Subcutaneous adipose tissue (tissue), 4 donors: Measurements from ENCODE around the gene DERL3. TPM values are rescaled to one million over a fixed set of nuclear protein-coding genes. Genes with fewer than 3 reads are reported as not detected.

Source experiments
- CTCF ChIP-seq: fragments of 450-650 bp; IDR thresholded peaks from one replicate; pipeline ENCODE4 v1.5.1; 2016; ENCODE audit warnings: low read depth, mild to moderate bottlenecking, control low read depth, antibody characterized with exemption, moderate library complexity
- total RNA-seq, 4 donors: library from RNA; depleted of rRNA; stranded (reverse); fragments of >200 nt; gene quantifications; one replicate each; pipeline ENCODE4 v1.1.0, GENCODE V29; 2016

DERL3 gene
- total RNA-seq, 4 donors from 2014 or later = 0.22 to 1.5 TPM; not detected in 2

GRCh38 chr22:23826510-23827350 lies 12.1 kb downstream of the DERL3 start:
- TF ChIP-seq CTCF = no peak

GRCh38 chr22:23825246-23825905 lies 13.4 kb downstream of the DERL3 start:
- TF ChIP-seq CTCF = no peak

- TF ChIP-seq CTCF = no peak
These were observed 14.1 kb downstream of the DERL3 start for GRCh38 chr22:23824476-23825245.

- TF ChIP-seq CTCF = no peak
These were observed 15.4 kb downstream of the DERL3 start for GRCh38 chr22:23823331-23823791.

- TF ChIP-seq CTCF = no peak
These were observed 16.6 kb downstream of the DERL3 start for GRCh38 chr22:23822101-23822671.

- no peak for TF ChIP-seq CTCF
These were observed 18.0 kb downstream of the DERL3 start for GRCh38 chr22:23820748-23821211.
